K562 (cell line): ENCODE data around the gene AVPR1B. TPM values are rescaled to one million over a fixed set of nuclear protein-coding genes. Genes with fewer than 3 reads are reported as not detected.

ENCODE experiments used
- ATAC-seq: fragments of 200-7000 bp; cut with Tn5 transposase; 3 replicates; pipeline ENCODE4 v1.9.1; 2020; ENCODE audit warnings: moderate library complexity
- BruUV-seq: library from RNA; stranded (reverse); fragments of 400-500 nt; replicated peaks from 2 replicates; lab custom pipeline; 2021; lab: Mats Ljungman, UMichigan
- CTCF ChIA-PET: fragments of 300-600 bp; formaldehyde crosslinking; extraction: SDS; loops from one replicate; lab custom pipeline; 2021; ENCODE audit warnings: low intra/inter-chr PET ratio; lab: Yijun Ruan, JAX
- POLR2A ChIA-PET: fragments of 300-600, 350-650 bp; sonication (Branson Sonifier 250); formaldehyde crosslinking; extraction: SDS; loops from one replicate; lab custom pipeline; 2021; ENCODE audit warnings: antibody characterized with exemption, inconsistent platforms; lab: Yijun Ruan, JAX
- DNase-seq, 4 experiments: peaks; one replicate each; pipeline versions ENCODE4 v3.0.0 to v3.0.0-alpha.2; 2011 to 2018; ENCODE audit warnings: low spot score in 3 of 4, mixed read lengths in 3 of 4; ENCODE audit errors: extremely low read depth in 1 of 4
- FAIRE-seq: peaks from 2 replicates; lab custom pipeline; 2011; peaks lifted over from hg19 to GRCh38; lab: Jason Lieb, UNC
- H2AFZ ChIP-seq: 2 replicates; pipeline ENCODE4 v1.6.0; 2011; ENCODE audit warnings: low read depth, low read length, control low read depth, inconsistent platforms
- H3K27ac ChIP-seq: fragments of 200-600 bp; 3 replicates; pipeline ENCODE4 v1.8.0; 2011; ENCODE audit warnings: low read depth, mild to moderate bottlenecking, control low read depth, inconsistent platforms, low read length, moderate library complexity, mixed read lengths; ENCODE audit errors: extremely low read depth
- H3K27me3 ChIP-seq, 2 experiments: fragments of 300-600 bp in 1 of 2; 2 replicates in 1 of 2; 3 replicates in 1 of 2; pipeline versions ENCODE4 v1.6.0 to v1.8.0; 2011; ENCODE audit warnings: inconsistent platforms in 2 of 2, low read length in 2 of 2, mild to moderate bottlenecking in 1 of 2, mixed read lengths in 1 of 2, moderate library complexity in 1 of 2; ENCODE audit not compliant: control insufficient read depth in 2 of 2, insufficient read depth in 2 of 2
- H3K36me3 ChIP-seq: fragments of 300-600 bp; 3 replicates; pipeline ENCODE4 v1.8.0; 2011; ENCODE audit warnings: mild to moderate bottlenecking, low read length, inconsistent platforms; ENCODE audit not compliant: control insufficient read depth, insufficient read depth
- H3K4me1 ChIP-seq, 2 experiments: fragments of 200-600 bp in 1 of 2; replicated peaks in 1 of 2; 2 replicates in 1 of 2; 3 replicates in 1 of 2; pipeline versions ENCODE4 v1.5.1 to v1.8.0; 2011; ENCODE audit warnings: inconsistent platforms in 2 of 2, low read length in 2 of 2, mild to moderate bottlenecking in 1 of 2, mixed read lengths in 1 of 2, moderate library complexity in 1 of 2; ENCODE audit not compliant: control insufficient read depth in 2 of 2, insufficient read depth in 2 of 2
- H3K4me2 ChIP-seq: 2 replicates; pipeline ENCODE4 v1.6.1; 2011; ENCODE audit warnings: low read length, control low read depth, inconsistent platforms, mixed read lengths; ENCODE audit not compliant: insufficient read depth
- H3K4me3 ChIP-seq: fragments of 200-600 bp; sonication (generic), shearing (Covaris generic); 2 replicates; pipeline ENCODE4 v1.5.1; 2016; ENCODE audit warnings: control low read depth, inconsistent platforms
- H3K79me2 ChIP-seq: fragments of 200-600 bp; 3 replicates; pipeline ENCODE4 v1.8.0; 2011; ENCODE audit warnings: low read length, inconsistent platforms; ENCODE audit not compliant: control insufficient read depth, insufficient read depth
- H3K9ac ChIP-seq, 2 experiments: 2 replicates each; pipeline versions ENCODE4 v1.6.0 to v1.6.1; 2011; ENCODE audit warnings: low read depth in 2 of 2, low read length in 2 of 2, control low read depth in 1 of 2, inconsistent platforms in 1 of 2, mild to moderate bottlenecking in 1 of 2, mixed read lengths in 1 of 2; ENCODE audit not compliant: insufficient read depth in 1 of 2
- H3K9me1 ChIP-seq: one replicate; pipeline ENCODE4 v1.6.0; 2011; ENCODE audit warnings: inconsistent platforms, mild to moderate bottlenecking, low read length, moderate library complexity; ENCODE audit not compliant: control insufficient read depth, insufficient read depth
- H3K9me3 ChIP-seq: replicated peaks from 2 replicates; pipeline ENCODE4 v1.5.1; 2011; ENCODE audit warnings: low read depth, low read length, inconsistent platforms; ENCODE audit not compliant: control insufficient read depth, insufficient read depth
- H4K20me1 ChIP-seq: replicated peaks from 2 replicates; pipeline ENCODE4 v1.6.1; 2011; ENCODE audit warnings: low read length, inconsistent platforms, mixed read lengths; ENCODE audit not compliant: control insufficient read depth, insufficient read depth
- FOXK2 ChIP-seq, 2 experiments: fragments of 450-650 bp; IDR thresholded peaks in 1 of 2; conservative IDR thresholded peaks in 1 of 2; 2 replicates each; pipeline ENCODE4 v1.6.1; 2016; ENCODE audit warnings: low read depth in 2 of 2, mild to moderate bottlenecking in 1 of 2
- GABPA ChIP-seq: fragments of 200-800 bp; sonication (Bioruptor generic); conservative IDR thresholded peaks from 2 replicates; pipeline ENCODE4 v1.6.1; 2016; ENCODE audit warnings: low read depth, missing genetic modification characterization, missing compliant biosample characterization
- GTF2A2 ChIP-seq: IDR thresholded peaks from 2 replicates; pipeline ENCODE4 v1.6.1; 2016; ENCODE audit warnings: mild to moderate bottlenecking, missing genetic modification characterization, missing compliant biosample characterization
- HDAC3 ChIP-seq: fragments of 450-650 bp; IDR thresholded peaks from 2 replicates; pipeline ENCODE4 v1.6.1; 2018; ENCODE audit warnings: borderline replicate concordance, mild to moderate bottlenecking, moderate library complexity; ENCODE audit not compliant: partially characterized antibody
- HDAC6 ChIP-seq: IDR thresholded peaks from 2 replicates; pipeline ENCODE4 v1.6.1; 2012; ENCODE audit warnings: low read depth, mild to moderate bottlenecking, control low read depth, inconsistent platforms, low read length, moderate library complexity
- HNRNPUL1 ChIP-seq: fragments of 200-400 bp; formaldehyde crosslinking; IDR thresholded peaks from 2 replicates; pipeline ENCODE4 v1.6.1; 2017; ENCODE audit warnings: low read length
- ILF3 ChIP-seq: fragments of 450-650 bp; IDR thresholded peaks from 2 replicates; pipeline ENCODE4 v1.6.1; 2018; ENCODE audit warnings: antibody characterized with exemption, mild to moderate bottlenecking, moderate library complexity, borderline replicate concordance
- MYC ChIP-seq, 2 experiments: fragments of 250-450 bp in 1 of 2; sonication (Bioruptor Pico) in 1 of 2; IDR thresholded peaks; 2 replicates each; pipeline versions ENCODE4 v1.5.1 to v1.6.1; 2012 to 2021; ENCODE audit warnings: low read depth in 2 of 2, borderline replicate concordance in 1 of 2, improper control_type of control experiment in 1 of 2, low read length in 1 of 2, mild to moderate bottlenecking in 1 of 2, moderate library complexity in 1 of 2
- NR1H2 ChIP-seq: sonication (generic); formaldehyde crosslinking; IDR thresholded peaks from 2 replicates; pipeline ENCODE4 v1.4.0; 2020; ENCODE audit warnings: mild to moderate bottlenecking, missing genetic modification reagents
- NR2C1 ChIP-seq, 2 experiments: fragments of 450-650 bp; IDR thresholded peaks; 2 replicates each; pipeline ENCODE4 v1.6.1; 2017; ENCODE audit warnings: mild to moderate bottlenecking in 2 of 2, antibody characterized with exemption in 1 of 2, inconsistent platforms in 1 of 2, missing compliant biosample characterization in 1 of 2, missing genetic modification characterization in 1 of 2
- SRSF1 ChIP-seq: fragments of 200-400 bp; formaldehyde crosslinking; IDR thresholded peaks from 2 replicates; pipeline ENCODE4 v1.6.1; 2017; ENCODE audit warnings: mild to moderate bottlenecking, low read depth, low read length, moderate library complexity
- TCFL5 ChIP-seq: fragments of 250-450 bp; sonication (Bioruptor Pico); conservative IDR thresholded peaks from 2 replicates; pipeline ENCODE4 v1.6.1; 2021; ENCODE audit warnings: mild to moderate bottlenecking, moderate library complexity, matching md5 sums
- TEAD4 ChIP-seq, 2 experiments: sonication (generic) in 1 of 2; formaldehyde crosslinking in 1 of 2; IDR thresholded peaks; 2 replicates each; pipeline versions ENCODE4 v1.6.1 to v1.8.0; 2012 to 2022; ENCODE audit warnings: borderline replicate concordance in 1 of 2, inconsistent platforms in 1 of 2, low read length in 1 of 2, mild to moderate bottlenecking in 1 of 2, missing genetic modification reagents in 1 of 2
- ZBTB1 ChIP-seq: sonication (generic); formaldehyde crosslinking; IDR thresholded peaks from 2 replicates; pipeline ENCODE4 v1.8.1; 2023; ENCODE audit warnings: missing genetic modification reagents, low read depth, mild to moderate bottlenecking, borderline replicate concordance
- ZC3H8 ChIP-seq: fragments of 450-650 bp; IDR thresholded peaks from 2 replicates; pipeline ENCODE4 v1.6.1; 2017
- ZNF23 ChIP-seq: fragments of 250-450 bp; sonication (Bioruptor Pico); IDR thresholded peaks from 2 replicates; pipeline ENCODE4 v1.4.0; 2020; ENCODE audit warnings: mild to moderate bottlenecking
- ZNF436 ChIP-seq: fragments of 250-450, 450-650 bp; sonication (Bioruptor Pico); formaldehyde crosslinking; IDR thresholded peaks from 2 replicates; pipeline ENCODE4 v1.7.0; 2020; ENCODE audit warnings: mild to moderate bottlenecking
- ZNF589 ChIP-seq: fragments of 200-800 bp; sonication (Bioruptor generic); IDR thresholded peaks from 2 replicates; pipeline ENCODE4 v1.6.1; 2016; ENCODE audit warnings: low read depth, missing genetic modification characterization, missing compliant biosample characterization
- WGBS: fragments of 100-300 bp; shearing (Covaris generic); methylation state at CpG from one replicate; pipeline ENCODE4 v1.1.6; 2016; ENCODE audit warnings: low coverage, mixed read lengths; ENCODE audit not compliant: insufficient coverage; ENCODE audit errors: missing lambda C conversion rate; 5-methylcytosine and 5-hydroxymethylcytosine counted together
- in situ Hi-C: fragments of 300-500 bp; cut with MboI; formaldehyde crosslinking; loops from 4 replicates; pipeline ENCODE4 v1.15.0; 2018; ENCODE audit warnings: inconsistent platforms, mixed read lengths
- intact Hi-C: fragments of 100-400 bp; cut with micrococcal nuclease; formaldehyde crosslinking; loops from 2 replicates; pipeline ENCODE4 v1.14.2; 2022
- polyA plus RNA-seq, 8 experiments: library from polyadenylated mRNA; depleted of rRNA in 4 of 8; stranded (reverse) in 5 of 8; unstranded in 3 of 8; fragments of >200 nt; fragmentation: Nextera tagmentation in 2 of 8; fragmentation: Illumina TruSeq in 1 of 8; extraction: Ambion mirVana in 2 of 8; extraction: Trizol in 1 of 8; gene quantifications; 2 replicates each; pipeline versions ENCODE4 v1.2.1 to v1.2.3, GENCODE V29; 2011 to 2014; ENCODE audit warnings: inconsistent platforms in 1 of 8, missing spikeins in 1 of 8
- total RNA-seq, 7 experiments: library from RNA; depleted of rRNA in 6 of 7; stranded (reverse); fragments of >200 nt in 6 of 7; fragmentation: Illumina TruSeq in 2 of 7; extraction: Trizol in 2 of 7; gene quantifications; 2 replicates each; pipeline versions ENCODE4 v1.2.1 to v1.2.3, GENCODE V29; 2011 to 2021; ENCODE audit warnings: low replicate concordance in 1 of 7

Gene AVPR1B
- total and polyA plus RNA-seq, 9 of the 15 experiments (the other 6 are each of a cell fraction or from before 2014, with no cell fraction given), result not detected

GRCh38 chr1:206131037-206131436, 13.8 kb upstream of the AVPR1B start:
- no peak for DNase-seq
- in situ Hi-C loops (no loop called here), intact Hi-C loops (no loop called here)
- ChIA-PET CTCF (no interaction called here), POLR2A (interaction anchor here (0.7 to 1.2 kb wide), 2 partner anchors 16 to 382 kb away, joined by 4 to 5 read pairs; no protein-coding TSS in a partner anchor)
- no TSS peak for BruUV-seq
- H3K9me1 ChIP-seq, result no peaks in the 10 kb centered on the region
- no peak for FAIRE-seq
- no peak overlapping the region for H3K9ac ChIP-seq
- no peaks in the 10 kb centered on the region for H3K79me2 ChIP-seq
- no peak overlapping the region for H2AFZ ChIP-seq
- H3K4me2 ChIP-seq, result no peak overlapping the region
- peaks cover 28 to 62% of the 10 kb centered on the region in 2 experiments for H3K27me3 ChIP-seq
- no peaks in the 10 kb centered on the region for H3K4me1 ChIP-seq
- under 1% methylated on average over 7 of the region's 7 CpGs for WGBS
- TF ChIP-seq HNRNPUL1 (no peak), NR2C1 (IDR thresholded peaks at IDR 0.05) (no peak), NR2C1 (tag; IDR thresholded peaks at IDR 0.05) (no peak), ILF3 (no peak), GABPA (tag) (no peak), GTF2A2 (tag) (no peak), HDAC6 (no peak), FOXK2 (conservative IDR thresholded peaks at IDR 0.05 in 1 of 2, IDR thresholded peaks at IDR 0.05 in 1 of 2; ENCODE audit: low read depth in 2 of 2) (no peak), TCFL5 (CRISPR knock-in tag) (no peak), TEAD4 (IDR thresholded peaks at IDR 0.05; ENCODE audit: low read length) (no peak), TEAD4 (CRISPR knock-in tag; IDR thresholded peaks at IDR 0.05; ENCODE audit: borderline replicate concordance) (no peak), NR1H2 (CRISPR knock-in tag) (no peak), ZNF436 (no peak), ZNF23 (CRISPR knock-in tag) (no peak), SRSF1 (no peak), HDAC3 (no peak), MYC (IDR thresholded peaks at IDR 0.05; ENCODE audit: low read depth, low read length) (no peak), MYC (CRISPR knock-in tag; IDR thresholded peaks at IDR 0.05; ENCODE audit: borderline replicate concordance, low read depth) (no peak), ZNF589 (CRISPR knock-in tag) (no peak), ZC3H8 (no peak), ZBTB1 (CRISPR knock-in tag) (no peak)
- no peaks in the 10 kb centered on the region for H4K20me1 ChIP-seq
- no peak overlapping the region for H3K27ac ChIP-seq
- ATAC-seq, result no peak
- no peaks in the 10 kb centered on the region for H3K9me3 ChIP-seq
- H3K36me3 ChIP-seq, result no peaks in the 10 kb centered on the region
- H3K4me3 ChIP-seq, result no peak overlapping the region
